Measurements from ENCODE around the gene FOXO3.
A peak's percentile ranks its signal among the peaks of the same experiment; 100 is the strongest.
"Not testable (repeated sequence)": the region's sequence is repeated elsewhere in the genome, so short reads cannot be mapped to it uniquely, and the experiment has no call there.

The FOXO3 gene

GRCh38 chr6:108528878-108529277 is 31.8 kb upstream of the FOXO3 start:
- TF ChIP-seq CTCF (IDR thresholded peaks at IDR 0.05; ENCODE audit: extremely low read depth, missing control alignments), result no peak
- DNase-seq (ENCODE audit: low spot score), result no peak

- TF ChIP-seq CTCF (IDR thresholded peaks at IDR 0.05; ENCODE audit: extremely low read depth, missing control alignments), result no peak
Measured at GRCh38 chr6:108531332-108531731, 29.4 kb upstream of the FOXO3 start.

GRCh38 chr6:108535114-108535742 is 25.5 kb upstream of the FOXO3 start:
- no peak for DNase-seq (ENCODE audit: low spot score)
- no peak for TF ChIP-seq CTCF (IDR thresholded peaks at IDR 0.05; ENCODE audit: extremely low read depth, missing control alignments)

More at GRCh38 chr6:108531332-108531731, 29.4 kb upstream of the FOXO3 start:
- no peak for DNase-seq (ENCODE audit: low spot score)

GRCh38 chr6:108535920-108536535 is 24.7 kb upstream of the FOXO3 start:
- DNase-seq (ENCODE audit: low spot score), result not testable (repeated sequence)

GRCh38 chr6:108541843-108542759 is 18.6 kb upstream of the FOXO3 start:
- peak; percentile 77 for TF ChIP-seq CTCF (IDR thresholded peaks at IDR 0.05; ENCODE audit: extremely low read depth, missing control alignments)
- DNase-seq (ENCODE audit: low spot score), result peak; percentile 67

GRCh38 chr6:108543175-108543940 is 17.4 kb upstream of the FOXO3 start:
- no peak for DNase-seq (ENCODE audit: low spot score)
- TF ChIP-seq CTCF (IDR thresholded peaks at IDR 0.05; ENCODE audit: extremely low read depth, missing control alignments), result no peak

GRCh38 chr6:108544606-108545005 is 16.1 kb upstream of the FOXO3 start:
- no peak for TF ChIP-seq CTCF (IDR thresholded peaks at IDR 0.05; ENCODE audit: extremely low read depth, missing control alignments)
- no peak for DNase-seq (ENCODE audit: low spot score)

Measured in GM20000 (cell line).